Suprapubic skin (tissue), 4 donors: ENCODE measurements around the gene TBCA.

ENCODE experiments used
- EP300 ChIP-seq: sonication (generic); formaldehyde crosslinking; IDR thresholded peaks from one replicate; pipeline ENCODE4 v1.6.1; 2017; ENCODE audit warnings: antibody characterized with exemption
- POLR2A ChIP-seq, 2 donors: fragments of 450-650 bp; IDR thresholded peaks; one replicate each; pipeline ENCODE4 v1.6.1; 2017; ENCODE audit warnings: antibody characterized with exemption in 2 of 2, mild to moderate bottlenecking in 2 of 2, moderate library complexity in 2 of 2
- POLR2AphosphoS5 ChIP-seq, 3 donors: sonication (generic); formaldehyde crosslinking; IDR thresholded peaks; one replicate each; pipeline ENCODE4 v1.6.1; 2017; ENCODE audit warnings: antibody characterized with exemption in 3 of 3
- TF ChIP-seq, protein P1 (sequence below), 2 donors: fragments of 200-600 bp in 1 of 2; fragments of 450-650 bp in 1 of 2; sonication (generic) in 1 of 2; IDR thresholded peaks; one replicate each; pipeline ENCODE4 v1.5.1; 2016 to 2019; ENCODE audit warnings: antibody characterized with exemption in 2 of 2, mild to moderate bottlenecking in 1 of 2, moderate library complexity in 1 of 2

DNA sequence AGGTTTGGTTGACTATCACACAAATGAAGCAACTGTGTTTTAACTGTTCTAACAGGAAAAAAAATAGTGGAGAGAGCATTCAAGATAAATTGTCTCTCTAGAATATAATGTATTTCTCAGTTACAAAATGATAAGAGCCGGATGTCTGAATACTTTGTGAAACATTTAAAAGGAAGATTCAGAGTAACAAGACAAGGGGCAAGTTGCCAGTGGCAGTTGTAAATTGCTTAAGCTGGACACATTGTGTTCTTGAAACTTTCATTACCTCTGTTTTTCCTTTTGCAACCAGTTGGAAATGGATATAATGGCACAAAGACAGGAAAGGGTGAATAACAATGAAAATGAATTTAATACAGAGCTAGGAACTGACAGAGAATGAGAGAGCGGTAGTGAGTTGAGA is 15.2 kb upstream of the TBCA start:
- TF ChIP-seq EP300, result no peak
- TF ChIP-seq, protein P1, sequence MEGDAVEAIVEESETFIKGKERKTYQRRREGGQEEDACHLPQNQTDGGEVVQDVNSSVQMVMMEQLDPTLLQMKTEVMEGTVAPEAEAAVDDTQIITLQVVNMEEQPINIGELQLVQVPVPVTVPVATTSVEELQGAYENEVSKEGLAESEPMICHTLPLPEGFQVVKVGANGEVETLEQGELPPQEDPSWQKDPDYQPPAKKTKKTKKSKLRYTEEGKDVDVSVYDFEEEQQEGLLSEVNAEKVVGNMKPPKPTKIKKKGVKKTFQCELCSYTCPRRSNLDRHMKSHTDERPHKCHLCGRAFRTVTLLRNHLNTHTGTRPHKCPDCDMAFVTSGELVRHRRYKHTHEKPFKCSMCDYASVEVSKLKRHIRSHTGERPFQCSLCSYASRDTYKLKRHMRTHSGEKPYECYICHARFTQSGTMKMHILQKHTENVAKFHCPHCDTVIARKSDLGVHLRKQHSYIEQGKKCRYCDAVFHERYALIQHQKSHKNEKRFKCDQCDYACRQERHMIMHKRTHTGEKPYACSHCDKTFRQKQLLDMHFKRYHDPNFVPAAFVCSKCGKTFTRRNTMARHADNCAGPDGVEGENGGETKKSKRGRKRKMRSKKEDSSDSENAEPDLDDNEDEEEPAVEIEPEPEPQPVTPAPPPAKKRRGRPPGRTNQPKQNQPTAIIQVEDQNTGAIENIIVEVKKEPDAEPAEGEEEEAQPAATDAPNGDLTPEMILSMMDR (IDR thresholded peaks at IDR 0.05), result no peak
- no peak for TF ChIP-seq POLR2A (IDR thresholded peaks at IDR 0.05)
- TF ChIP-seq POLR2AphosphoS5 (IDR thresholded peaks at IDR 0.05), result no peak
